Thyroid gland (tissue), 4 donors: Measurements from ENCODE around the gene CMSS1.

Source experiments
- CTCF ChIP-seq, 6 experiments: fragments of 200-600 bp in 3 of 6; fragments of 450-650 bp in 3 of 6; sonication (generic) in 3 of 6; IDR thresholded peaks; one replicate each; pipeline ENCODE4 v1.5.1; 2016 to 2019; ENCODE audit warnings: antibody characterized with exemption in 6 of 6, mild to moderate bottlenecking in 2 of 6, inconsistent platforms in 1 of 6, moderate library complexity in 1 of 6
- POLR2A ChIP-seq, 2 donors: fragments of 450-650 bp; IDR thresholded peaks; one replicate each; pipeline ENCODE4 v1.6.1; 2017; ENCODE audit warnings: antibody characterized with exemption in 2 of 2, mild to moderate bottlenecking in 2 of 2, moderate library complexity in 1 of 2

- no peak for TF ChIP-seq CTCF (IDR thresholded peaks at IDR 0.05)
- TF ChIP-seq POLR2A (IDR thresholded peaks at IDR 0.05) = no peak
These were observed 387.5 kb downstream of the CMSS1 start for GRCh38 chr3:100205171-100205570.
